ENCODE results near the gene PRKCH. TPM values are rescaled to one million over a fixed set of nuclear protein-coding genes. Genes with fewer than 3 reads are reported as not detected.

Gene PRKCH
- polyA plus RNA-seq, 1 donor: 21.2 TPM

GRCh38 chr14:61474701-61475100, 153.3 kb downstream of the PRKCH start:
- DNase-seq: no peak

GRCh38 chr14:61475316-61475715, 153.9 kb downstream of the PRKCH start:
- peak; percentile 55 for DNase-seq

GRCh38 chr14:61476105-61476753, 154.8 kb downstream of the PRKCH start:
- no peak for DNase-seq

DNA sequence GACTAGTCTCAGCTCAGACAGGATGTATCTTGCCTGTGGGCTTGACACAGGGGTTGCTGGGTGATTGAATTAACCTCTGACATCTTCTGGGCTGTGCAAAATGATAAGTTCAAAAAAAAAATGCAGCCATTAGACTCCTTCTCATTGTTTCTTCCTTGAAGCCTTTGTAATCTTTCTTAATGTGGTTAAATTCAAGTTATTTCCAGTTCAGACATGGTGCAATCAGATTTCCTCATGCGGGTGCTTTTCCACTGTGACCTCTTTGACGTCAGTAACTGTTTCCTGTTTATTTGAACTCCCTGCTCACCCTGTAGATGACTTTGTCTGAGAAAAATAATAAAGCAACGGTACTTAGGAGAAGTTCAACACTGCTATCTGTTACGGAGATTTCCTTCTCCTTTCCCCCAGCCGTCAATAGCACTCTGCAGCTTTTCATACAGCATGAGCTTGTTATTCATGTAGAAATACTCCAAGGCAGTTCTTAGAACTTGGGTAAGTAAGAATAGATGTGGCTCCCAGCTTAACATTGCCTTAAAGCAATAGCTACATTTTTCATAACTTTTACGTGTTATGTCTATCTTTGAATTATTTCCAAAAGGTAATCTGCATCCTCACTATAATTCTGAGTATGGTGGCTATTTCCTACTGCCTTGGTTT, 155.5 kb downstream of the PRKCH start:
- DNase-seq: peak; percentile 70

- DNase-seq: no peak
Observed at GRCh38 chr14:61477712-61478462, 156.5 kb downstream of the PRKCH start.

GRCh38 chr14:61478971-61479473, 157.6 kb downstream of the PRKCH start:
- no peak for DNase-seq

GRCh38 chr14:61479746-61480502, 158.5 kb downstream of the PRKCH start:
- DNase-seq: no peak

- DNase-seq: no peak
Observed at GRCh38 chr14:61480704-61481285, 159.4 kb downstream of the PRKCH start.

- no peak for DNase-seq
Observed at GRCh38 chr14:61481701-61482100, 160.3 kb downstream of the PRKCH start.

- DNase-seq: no peak
Observed at GRCh38 chr14:61482348-61483206, 161.2 kb downstream of the PRKCH start.

- DNase-seq: no peak
Observed at GRCh38 chr14:61483476-61483875, 162.1 kb downstream of the PRKCH start.

- no peak for DNase-seq
Observed at GRCh38 chr14:61484031-61484430, 162.7 kb downstream of the PRKCH start.

- no peak for DNase-seq
Observed at GRCh38 chr14:61484826-61485584, 163.6 kb downstream of the PRKCH start.

DNA sequence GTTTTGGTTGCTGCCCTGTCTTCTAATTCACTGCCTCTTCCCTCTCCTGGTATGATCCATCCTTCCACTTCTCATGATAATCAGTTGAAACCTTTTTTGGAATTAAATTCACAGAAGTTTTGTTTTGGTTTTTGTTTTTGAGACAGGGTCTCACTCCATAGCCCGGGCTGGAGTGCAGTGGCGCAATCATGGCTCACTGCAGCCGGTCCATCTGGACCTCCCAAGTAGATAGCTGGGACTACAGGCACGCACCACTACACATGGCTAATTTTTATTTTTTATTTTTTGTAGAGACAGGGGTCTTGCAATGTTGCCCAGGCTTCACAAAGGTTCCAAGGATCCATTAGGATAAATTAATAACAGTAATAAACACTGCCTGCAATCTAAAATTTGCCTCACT, 164.3 kb downstream of the PRKCH start:
- DNase-seq: no peak

DNA sequence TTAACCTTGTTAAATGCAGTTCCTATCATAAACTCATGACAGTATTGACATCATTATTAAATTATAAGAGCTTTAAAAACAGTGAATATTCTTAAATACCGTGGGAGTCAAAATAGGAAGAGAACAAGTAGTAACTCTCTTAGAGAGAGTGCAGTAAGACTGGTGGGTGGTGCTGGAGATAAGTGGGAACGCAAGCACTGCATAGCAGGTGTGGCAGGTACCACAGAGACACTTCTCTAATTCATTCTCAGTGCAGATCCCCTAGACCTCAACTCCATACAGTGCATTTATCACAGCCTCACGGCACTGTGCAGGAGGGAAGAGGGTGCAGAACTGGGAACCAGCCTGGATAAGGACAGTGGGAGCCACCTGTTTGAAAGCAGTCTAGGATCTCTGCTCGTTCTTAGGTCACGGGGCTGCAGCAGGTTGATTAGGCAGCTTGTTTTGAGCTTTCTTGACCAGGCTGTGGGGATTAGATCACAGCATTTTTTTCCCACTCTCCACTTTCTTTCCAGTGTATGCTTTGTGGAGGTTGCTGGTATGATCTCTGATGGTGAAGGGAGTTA, 165.6 kb downstream of the PRKCH start:
- no peak for DNase-seq

GRCh38 chr14:61488417-61489401, 167.3 kb downstream of the PRKCH start:
- no peak for DNase-seq

GRCh38 chr14:61489512-61489911, 168.1 kb downstream of the PRKCH start:
- no peak for DNase-seq

- DNase-seq: no peak
Observed at GRCh38 chr14:61489932-61490331, 168.6 kb downstream of the PRKCH start.
